NCI-H2029 (cell line): ENCODE data around the gene DENND5A.

Source experiments
- DNase-seq: peaks from one replicate; lab custom pipeline; 2025; lab: John Stamatoyannopoulos, UW

DENND5A gene

GRCh38 chr11:9265211-9266131 is at the start of gene DENND5A:
DENND5A (minus strand) TSS chr11:9265350; CDS start chr11:9265069, 281 bp downstream.
- DNase-seq: peak; percentile 71

- peak; percentile 99 for DNase-seq
Observed at GRCh38 chr11:9314291-9315077, 49.3 kb upstream of the DENND5A start, which contains the start of gene TMEM41B. TMEM41B (minus strand) TSS chr11:9314593; CDS start chr11:9314441, 152 bp downstream.

- no peak for DNase-seq
Observed at GRCh38 chr11:9313648-9314290, 48.6 kb upstream of the DENND5A start.

DNA sequence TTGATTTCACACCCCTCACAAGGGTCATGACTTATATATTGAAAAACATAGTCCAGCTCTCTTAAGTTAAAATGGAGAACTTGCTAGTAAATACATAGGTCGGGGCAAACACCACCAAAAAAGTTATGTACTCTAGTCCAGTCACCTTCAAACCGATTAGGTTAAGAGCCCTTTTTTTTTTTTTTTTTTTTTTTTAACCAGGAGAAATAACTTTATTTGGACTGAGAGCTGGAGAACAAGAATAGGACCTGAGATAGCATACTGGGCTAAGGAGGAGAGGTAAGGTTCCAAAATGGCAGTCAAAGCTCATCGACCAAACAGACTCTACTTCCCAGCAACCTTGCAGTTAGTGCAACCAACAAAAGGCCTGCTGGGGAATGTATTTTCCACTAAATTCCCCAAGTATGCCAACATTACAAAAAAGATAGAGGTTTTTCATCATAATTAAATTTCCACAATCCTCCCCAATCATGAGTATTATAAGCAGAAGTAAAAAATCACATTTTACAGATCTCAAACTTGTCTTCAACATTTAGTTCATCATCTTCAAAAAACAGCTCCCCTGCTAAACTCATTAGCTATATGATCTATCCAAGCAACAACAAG is 45.4 kb upstream of the DENND5A start:
- no peak for DNase-seq

GRCh38 chr11:9304178-9304577 is 39.0 kb upstream of the DENND5A start:
- DNase-seq: no peak

DNA sequence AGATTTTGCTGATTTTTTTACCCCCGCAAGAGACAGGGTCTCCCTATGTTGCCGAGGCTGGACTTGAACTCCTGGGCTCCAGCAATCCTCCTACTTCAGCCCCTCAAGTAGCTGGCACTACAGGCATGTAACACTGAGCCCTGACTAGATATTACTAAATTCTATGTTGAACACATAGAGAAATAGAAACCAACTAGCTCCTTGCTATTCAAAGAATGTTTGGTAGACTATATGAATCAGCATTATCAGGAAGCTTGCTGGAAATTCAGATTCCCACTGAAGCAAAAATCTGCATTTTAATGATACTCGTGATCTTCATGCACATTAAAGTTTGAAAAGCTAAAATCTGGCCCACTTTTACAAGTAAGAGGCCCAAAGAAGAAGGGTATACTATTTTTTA is 37.3 kb upstream of the DENND5A start:
- DNase-seq: no peak

- DNase-seq: no peak
Observed at GRCh38 chr11:9301720-9302119, 36.6 kb upstream of the DENND5A start.

- no peak for DNase-seq
Observed at GRCh38 chr11:9293646-9294045, 28.5 kb upstream of the DENND5A start.

GRCh38 chr11:9285850-9286587 is 20.9 kb upstream of the DENND5A start:
- DNase-seq: peak; percentile 57

- DNase-seq: peak; percentile 75
Observed at GRCh38 chr11:9280655-9281301, 15.6 kb upstream of the DENND5A start.

DNA sequence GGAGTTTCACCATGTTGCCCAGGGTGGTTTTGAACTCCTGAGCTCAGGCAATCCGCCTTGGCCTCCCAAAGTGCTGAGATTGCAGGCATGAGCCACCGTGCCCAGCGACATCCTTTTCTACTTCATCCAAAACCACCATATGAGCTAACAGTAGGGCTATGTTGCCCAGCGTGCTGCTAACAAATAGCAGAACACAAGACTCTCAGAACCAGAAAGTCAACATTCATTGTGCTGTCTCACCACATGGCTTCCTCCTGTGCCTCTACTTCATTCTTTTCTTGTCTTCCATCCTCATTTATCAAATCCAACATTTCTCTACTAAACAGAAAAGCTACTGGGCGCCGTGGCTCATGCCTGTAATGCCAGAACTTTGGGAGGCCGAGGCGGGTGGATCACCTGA is 12.0 kb upstream of the DENND5A start:
- DNase-seq: no peak

DNA sequence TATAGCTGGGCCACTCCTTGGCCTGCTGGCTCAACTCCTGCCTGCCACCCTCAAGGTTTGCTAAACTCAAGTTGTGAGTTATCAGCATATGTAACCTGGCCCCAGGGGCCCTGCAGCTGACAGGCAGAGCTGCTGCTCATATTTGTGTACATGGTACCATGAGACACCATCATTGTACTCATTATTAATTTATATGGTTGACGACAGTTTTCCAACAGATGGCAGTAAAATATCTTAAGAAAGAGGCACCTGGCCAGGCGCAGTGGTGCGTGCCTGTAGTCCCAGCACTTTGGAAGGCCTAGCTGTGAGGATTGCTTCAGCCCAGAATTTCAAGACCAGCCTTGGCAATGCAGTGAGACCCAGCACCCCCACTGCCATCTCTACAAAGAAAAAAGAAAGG is 11.4 kb upstream of the DENND5A start:
- no peak for DNase-seq

- DNase-seq: no peak
Observed at GRCh38 chr11:9274499-9275258, 9.5 kb upstream of the DENND5A start.

GRCh38 chr11:9273376-9274336 is 8.5 kb upstream of the DENND5A start:
- no peak for DNase-seq

- no peak for DNase-seq
Observed at GRCh38 chr11:9269492-9270013, 4.4 kb upstream of the DENND5A start.

DNA sequence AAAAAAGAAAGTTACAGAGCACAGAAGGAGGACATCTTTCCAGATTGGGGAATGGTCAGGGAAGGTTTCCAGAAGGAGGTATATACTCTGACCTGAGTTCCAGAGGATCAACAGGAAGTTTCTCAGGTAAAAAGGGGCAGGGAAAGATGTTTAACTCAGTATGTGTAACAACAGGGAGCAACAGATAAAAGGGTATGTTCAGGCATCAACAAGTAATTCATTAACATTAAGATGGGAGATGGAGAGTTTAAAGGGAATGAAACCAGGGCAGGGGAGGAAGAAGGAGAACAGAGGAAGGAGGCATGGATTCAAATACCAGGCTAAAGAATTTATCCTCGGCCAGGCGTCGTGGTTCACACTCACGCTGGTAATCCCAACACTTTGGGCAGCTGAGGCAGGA is 2.5 kb upstream of the DENND5A start:
- no peak for DNase-seq

- DNase-seq: no peak
Observed at GRCh38 chr11:9266926-9267325, 1.8 kb upstream of the DENND5A start.

DNA sequence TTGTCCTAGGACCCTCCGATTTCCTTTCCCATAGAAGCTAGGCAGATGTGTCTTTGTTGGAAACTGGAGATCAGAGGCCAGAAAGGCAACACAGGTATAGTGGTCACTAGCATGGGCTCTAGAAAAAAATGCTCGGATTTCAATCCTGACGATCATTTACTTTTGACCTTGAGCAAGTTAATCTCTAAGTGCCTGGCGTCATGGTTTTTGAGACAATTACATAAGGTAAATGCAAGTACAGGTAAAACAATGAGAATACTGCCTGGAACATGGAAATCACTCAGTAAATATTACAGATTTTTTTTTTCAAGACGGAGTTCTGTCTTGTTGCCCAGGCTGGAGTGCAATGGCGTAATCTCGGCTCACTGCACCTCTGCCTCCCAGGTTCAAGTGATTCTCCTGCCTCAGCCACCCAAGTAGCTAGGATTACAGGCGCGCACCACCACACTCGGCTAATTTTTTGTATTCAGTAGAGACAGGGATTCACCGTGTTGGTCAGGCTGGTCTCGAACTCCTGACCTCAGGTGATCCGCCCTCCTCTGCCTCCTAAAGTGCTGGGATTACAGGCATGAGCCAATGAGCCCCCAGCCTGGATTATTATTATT is 1.1 kb upstream of the DENND5A start:
- no peak for DNase-seq
